AG09319 (cell line): Measurements from ENCODE around the gene CEP57.
"Not testable (repeated sequence)": the region's sequence is repeated elsewhere in the genome, so short reads cannot be mapped to it uniquely, and the experiment has no call there.

Source experiments
- DNase-seq: peaks from one replicate; pipeline ENCODE4 v3.0.0-alpha.2; 2010; ENCODE audit warnings: low read depth; ENCODE audit errors: extremely low read depth
- TF ChIP-seq, protein P1 (sequence below): IDR thresholded peaks from 2 replicates; pipeline ENCODE4 v1.5.1; 2011; ENCODE audit warnings: low read depth, mild to moderate bottlenecking, inconsistent platforms, low read length, moderate library complexity

The CEP57 gene

DNA sequence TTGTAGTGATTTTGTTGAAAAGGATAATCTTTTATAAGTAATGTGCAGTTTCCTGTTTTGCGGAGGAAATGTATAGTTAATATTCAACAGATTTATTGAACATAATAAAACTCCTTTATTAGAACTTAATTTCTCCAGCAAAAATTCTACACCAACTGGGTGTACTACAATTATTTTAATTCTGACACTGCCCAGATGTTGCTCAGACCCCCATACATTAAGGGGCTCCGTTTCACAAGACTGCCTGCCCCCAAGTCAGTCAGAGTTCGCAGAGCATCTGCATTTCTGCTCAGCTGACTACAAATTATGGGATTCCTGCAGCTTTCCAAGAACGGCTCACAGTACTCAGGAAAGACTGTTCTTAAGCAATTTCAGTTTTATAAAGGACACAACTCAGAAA lies 6.2 kb downstream of the CEP57 start:
- TF ChIP-seq, protein P1, sequence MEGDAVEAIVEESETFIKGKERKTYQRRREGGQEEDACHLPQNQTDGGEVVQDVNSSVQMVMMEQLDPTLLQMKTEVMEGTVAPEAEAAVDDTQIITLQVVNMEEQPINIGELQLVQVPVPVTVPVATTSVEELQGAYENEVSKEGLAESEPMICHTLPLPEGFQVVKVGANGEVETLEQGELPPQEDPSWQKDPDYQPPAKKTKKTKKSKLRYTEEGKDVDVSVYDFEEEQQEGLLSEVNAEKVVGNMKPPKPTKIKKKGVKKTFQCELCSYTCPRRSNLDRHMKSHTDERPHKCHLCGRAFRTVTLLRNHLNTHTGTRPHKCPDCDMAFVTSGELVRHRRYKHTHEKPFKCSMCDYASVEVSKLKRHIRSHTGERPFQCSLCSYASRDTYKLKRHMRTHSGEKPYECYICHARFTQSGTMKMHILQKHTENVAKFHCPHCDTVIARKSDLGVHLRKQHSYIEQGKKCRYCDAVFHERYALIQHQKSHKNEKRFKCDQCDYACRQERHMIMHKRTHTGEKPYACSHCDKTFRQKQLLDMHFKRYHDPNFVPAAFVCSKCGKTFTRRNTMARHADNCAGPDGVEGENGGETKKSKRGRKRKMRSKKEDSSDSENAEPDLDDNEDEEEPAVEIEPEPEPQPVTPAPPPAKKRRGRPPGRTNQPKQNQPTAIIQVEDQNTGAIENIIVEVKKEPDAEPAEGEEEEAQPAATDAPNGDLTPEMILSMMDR = no peak
- DNase-seq = no peak

- TF ChIP-seq, protein P1 = no peak
- DNase-seq = no peak
Observed at GRCh38 chr11:95799546-95799945, 9.2 kb downstream of the CEP57 start.

DNA sequence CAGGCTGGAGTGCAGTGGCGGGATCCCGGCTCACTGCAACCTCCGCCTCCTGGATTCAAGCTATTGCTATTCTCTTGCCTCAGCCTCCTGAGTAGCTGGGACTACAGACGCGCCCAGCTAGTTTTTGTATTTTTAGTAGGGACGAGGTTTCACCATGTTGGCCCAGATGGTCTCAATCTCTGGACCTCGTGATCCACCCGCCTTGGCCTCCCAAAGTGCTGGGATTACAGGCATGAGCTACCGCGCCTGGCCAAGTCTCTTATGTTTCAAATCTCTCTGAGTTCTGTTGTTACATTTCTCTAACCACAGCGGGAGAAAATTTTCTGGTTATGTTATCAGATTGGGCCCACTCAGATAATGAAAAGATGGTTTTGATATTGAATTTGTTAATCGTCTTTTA lies 10.1 kb downstream of the CEP57 start:
- TF ChIP-seq, protein P1 = no peak
- DNase-seq = no peak

- TF ChIP-seq, protein P1 = no peak
Observed at GRCh38 chr11:95802806-95803205, 12.5 kb downstream of the CEP57 start.

GRCh38 chr11:95803973-95804372 lies 13.7 kb downstream of the CEP57 start:
- no peak for DNase-seq
- TF ChIP-seq, protein P1 = no peak

More at GRCh38 chr11:95802806-95803205, 12.5 kb downstream of the CEP57 start:
- DNase-seq = no peak

DNA sequence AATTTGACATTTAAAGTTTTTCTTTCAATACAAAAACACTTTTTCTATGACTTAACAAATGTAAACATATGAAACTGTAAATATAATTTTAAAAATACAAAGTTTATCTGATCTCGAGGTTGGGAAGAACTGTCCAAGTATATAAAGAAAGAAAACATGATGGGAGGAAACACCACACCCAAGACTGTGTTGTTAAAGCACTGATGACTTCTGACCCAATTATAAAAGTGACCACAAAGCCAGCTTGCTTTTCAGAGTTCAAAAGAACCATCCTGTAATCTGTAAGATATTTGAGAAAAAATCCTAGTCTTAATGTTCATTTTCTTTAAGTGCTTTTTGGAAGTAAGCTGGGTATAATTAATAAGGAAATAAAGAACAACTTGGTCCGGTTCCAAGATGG lies 15.6 kb downstream of the CEP57 start:
- DNase-seq = no peak
- TF ChIP-seq, protein P1 = no peak

DNA sequence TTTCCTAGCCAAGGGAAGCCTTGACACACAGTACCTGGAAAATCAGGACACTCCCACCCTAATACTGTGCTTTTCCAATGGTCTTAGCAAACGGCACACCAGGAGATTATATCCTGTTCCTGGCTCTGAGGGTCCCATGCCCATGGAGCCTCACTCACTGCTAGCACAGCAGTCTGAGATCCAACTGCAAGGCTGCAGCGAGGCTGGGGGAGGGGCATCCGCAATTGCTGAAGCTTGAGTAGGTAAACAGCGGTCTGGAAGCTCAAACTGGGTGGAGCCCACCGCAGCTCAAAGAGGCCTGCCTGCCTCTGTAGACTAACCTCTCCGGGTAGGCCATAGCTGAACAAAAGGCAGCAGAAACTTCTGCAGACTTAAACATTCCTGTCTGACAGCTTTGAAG lies 16.2 kb downstream of the CEP57 start:
- DNase-seq = not testable (repeated sequence)

DNA sequence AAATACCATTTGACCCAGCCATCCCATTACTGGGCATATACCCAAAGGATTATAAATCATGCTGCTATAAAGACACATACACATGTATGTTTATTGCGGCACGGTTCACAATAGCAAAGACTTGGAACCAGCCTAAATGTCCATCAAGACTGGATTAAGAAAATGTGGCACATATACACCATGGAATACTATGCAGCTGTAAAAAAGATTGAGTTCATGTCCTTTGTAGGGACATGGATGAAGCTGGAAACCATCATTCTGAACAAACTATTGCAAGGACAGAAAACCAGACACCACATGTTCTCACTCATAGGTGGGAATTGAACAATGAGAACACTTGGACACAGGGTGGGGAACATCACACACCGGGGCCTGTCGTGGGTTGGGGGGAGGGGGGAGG lies 20.8 kb downstream of the CEP57 start:
- not testable (repeated sequence) for DNase-seq

DNA sequence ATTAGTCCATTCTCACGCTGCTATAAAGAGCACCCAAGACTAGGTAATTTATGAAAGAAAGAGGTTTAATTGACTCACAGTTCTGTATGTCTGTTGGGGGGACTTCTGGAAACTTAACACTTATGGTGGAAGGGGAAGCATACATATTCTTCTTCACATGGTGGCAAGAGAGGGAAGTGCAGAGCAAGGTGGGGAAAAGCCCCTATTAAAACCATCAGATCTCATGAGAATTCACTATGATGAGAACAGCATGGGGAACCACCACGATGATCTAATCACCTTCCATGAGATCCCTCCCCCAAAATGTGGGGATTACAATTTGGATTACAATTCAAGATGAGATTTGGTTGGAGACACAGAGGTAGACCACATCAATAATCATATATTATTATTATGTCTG lies 25.7 kb downstream of the CEP57 start:
- TF ChIP-seq, protein P1 = no peak
- no peak for DNase-seq
